ENCODE results near the gene ROBO4.

The ROBO4 gene

DNA sequence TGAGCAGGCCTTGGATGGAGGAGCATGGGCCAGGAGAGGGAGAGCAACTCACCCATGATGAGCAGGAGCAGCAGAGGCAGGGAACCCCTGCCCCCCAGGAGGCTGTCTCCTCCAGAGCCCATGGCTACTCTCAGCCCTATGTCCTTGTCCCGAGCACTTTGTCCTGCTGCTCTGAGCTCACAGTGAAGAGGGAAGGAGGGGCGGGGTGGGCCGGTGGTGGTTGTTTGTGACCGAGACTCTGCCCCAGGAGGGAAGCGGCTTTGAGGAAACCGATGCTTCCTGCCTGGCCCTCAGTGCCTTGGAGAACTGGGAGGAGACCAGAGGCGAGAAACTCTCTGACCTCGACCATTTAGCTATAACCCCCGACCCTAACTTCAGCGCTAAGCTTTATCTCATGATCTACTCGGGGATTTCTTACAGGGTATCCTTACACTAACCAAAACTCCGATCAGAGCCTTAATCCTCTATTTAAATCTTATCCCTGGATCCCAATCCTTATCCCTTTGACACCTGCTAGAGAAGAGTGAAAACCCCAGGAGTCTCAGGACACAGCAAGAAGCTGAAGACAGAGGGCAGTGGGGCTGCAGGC is at the start of gene ROBO4:
Gene ROBO4, minus strand, starts transcription at position 192 of the 589 bp plus-strand sequence. Its CDS starts 70 bp downstream, at position 122.
- Histone ChIP-seq H3K9ac (ENCODE audit: low read length in 5 of 5) (peak within 1 kb of the TSS; percentile 38 to 95 (median 67)), H3K4me3 (ENCODE audit: low read depth in 1 of 5, low read length in 5 of 5) (peak within 1 kb of the TSS; percentile 22 to 85 (median 76)), H3K36me3 (ENCODE audit: control insufficient read depth in 5 of 5, insufficient read depth in 5 of 5, low read length in 5 of 5) (peaks cover 0 to 23% (median 15%) of the 10 kb centered on the region in 5 donors), H3K4me1 (ENCODE audit: control insufficient read depth in 5 of 5, insufficient read depth in 5 of 5, low read length in 5 of 5) (peaks cover 33 to 90% (median 68%) of the 10 kb centered on the region in 5 donors), H3K9me3 (ENCODE audit: control insufficient read depth in 5 of 5, low read length in 5 of 5) (no peaks in the 10 kb centered on the region), H3K27me3 (ENCODE audit: control insufficient read depth in 5 of 5, insufficient read depth in 4 of 5, low read length in 5 of 5) (no peaks in the 10 kb centered on the region), H3K27ac (ENCODE audit: low read depth, low read length) (peak within 1 kb of the TSS; percentile 91)

DNA sequence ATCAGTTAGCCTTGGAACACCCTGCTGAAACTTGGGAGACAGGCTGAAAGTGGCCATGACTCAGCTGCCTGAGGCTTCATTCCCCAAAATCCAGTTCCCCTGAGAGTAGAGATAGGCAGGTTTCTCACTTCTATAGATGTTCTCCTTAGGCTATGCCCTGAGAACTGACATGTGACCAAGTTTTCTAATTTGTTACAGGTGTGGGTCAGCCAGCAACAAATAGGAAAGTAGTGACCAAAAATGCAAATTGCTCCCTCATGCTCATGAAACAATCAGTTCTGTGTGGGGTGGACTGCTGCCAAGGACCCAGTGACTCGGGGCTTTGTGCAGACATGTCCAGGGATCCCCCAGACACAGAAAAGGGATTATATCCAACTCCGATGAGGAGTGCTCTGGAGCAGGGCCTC is 49.1 kb upstream of the ROBO4 start:
- Histone ChIP-seq H3K36me3 (ENCODE audit: control insufficient read depth in 5 of 5, insufficient read depth in 5 of 5, low read length in 5 of 5) (no peaks in the 10 kb centered on the region), H3K4me3 (ENCODE audit: low read depth in 1 of 5, low read length in 5 of 5) (no peak overlapping the region), H3K4me1 (ENCODE audit: control insufficient read depth in 5 of 5, insufficient read depth in 5 of 5, low read length in 5 of 5) (peaks cover 0 to 14% (median 6%) of the 10 kb centered on the region in 5 donors), H3K9ac (ENCODE audit: low read length in 5 of 5) (no peak overlapping the region), H3K9me3 (ENCODE audit: control insufficient read depth in 5 of 5, low read length in 5 of 5) (no peaks in the 10 kb centered on the region), H3K27me3 (ENCODE audit: control insufficient read depth in 5 of 5, insufficient read depth in 4 of 5, low read length in 5 of 5) (no peaks in the 10 kb centered on the region), H3K27ac (ENCODE audit: low read depth, low read length) (no peak overlapping the region)

DNA sequence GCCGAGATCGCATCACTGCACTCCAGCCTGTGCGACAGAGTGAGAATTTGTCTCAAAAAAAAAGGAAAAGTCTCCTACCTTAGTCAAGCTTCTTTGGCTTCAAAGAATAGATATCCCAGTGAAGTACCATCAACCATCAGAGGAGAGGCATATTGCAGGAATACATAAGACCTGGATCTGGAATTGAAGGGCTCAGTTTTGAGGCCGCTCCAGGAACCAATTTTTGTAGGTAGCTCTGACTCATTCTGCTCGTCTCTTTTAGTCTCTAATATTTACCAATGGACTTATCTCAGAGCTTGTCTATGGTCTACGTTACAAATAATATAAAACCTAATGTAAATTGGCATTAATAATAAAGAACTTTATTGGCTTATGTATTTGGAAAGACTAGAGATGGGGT is 48.2 kb upstream of the ROBO4 start:
- Histone ChIP-seq H3K9me3 (ENCODE audit: control insufficient read depth in 5 of 5, low read length in 5 of 5) (no peaks in the 10 kb centered on the region), H3K4me1 (ENCODE audit: control insufficient read depth in 5 of 5, insufficient read depth in 5 of 5, low read length in 5 of 5) (peaks cover 0 to 14% (median 6%) of the 10 kb centered on the region in 5 donors), H3K36me3 (ENCODE audit: control insufficient read depth in 5 of 5, insufficient read depth in 5 of 5, low read length in 5 of 5) (no peaks in the 10 kb centered on the region), H3K4me3 (ENCODE audit: low read depth in 1 of 5, low read length in 5 of 5) (no peak overlapping the region), H3K9ac (ENCODE audit: low read length in 5 of 5) (no peak overlapping the region), H3K27ac (ENCODE audit: low read depth, low read length) (no peak overlapping the region), H3K27me3 (ENCODE audit: control insufficient read depth in 5 of 5, insufficient read depth in 4 of 5, low read length in 5 of 5) (no peaks in the 10 kb centered on the region)

DNA sequence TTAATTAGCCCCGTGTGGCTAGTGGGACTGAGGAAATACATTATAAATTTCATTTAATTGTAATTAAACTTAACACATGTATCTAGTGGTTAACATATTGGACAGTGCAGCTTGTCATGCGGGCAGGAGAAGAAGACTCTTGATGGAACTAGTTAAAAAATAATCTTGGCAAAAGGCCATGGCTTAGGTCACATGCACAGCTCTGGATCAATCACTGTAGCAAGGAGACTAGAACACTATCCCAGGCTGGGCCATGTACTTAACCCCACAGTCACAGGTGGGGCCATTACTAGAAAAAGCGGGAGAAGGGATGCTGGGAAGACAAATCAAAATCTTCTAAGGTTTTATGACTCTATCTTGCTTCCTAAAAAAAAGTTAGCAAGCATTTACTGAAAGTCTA is 46.9 kb upstream of the ROBO4 start:
- Histone ChIP-seq H3K9ac (ENCODE audit: low read length in 5 of 5) (peak overlapping the region in 1 of 5 donors; percentile 51), H3K36me3 (ENCODE audit: control insufficient read depth in 5 of 5, insufficient read depth in 5 of 5, low read length in 5 of 5) (no peaks in the 10 kb centered on the region), H3K27ac (ENCODE audit: low read depth, low read length) (peak overlapping the region; percentile 51), H3K27me3 (ENCODE audit: control insufficient read depth in 5 of 5, insufficient read depth in 4 of 5, low read length in 5 of 5) (no peaks in the 10 kb centered on the region), H3K9me3 (ENCODE audit: control insufficient read depth in 5 of 5, low read length in 5 of 5) (no peaks in the 10 kb centered on the region), H3K4me1 (ENCODE audit: control insufficient read depth in 5 of 5, insufficient read depth in 5 of 5, low read length in 5 of 5) (peaks cover 0 to 15% (median 8%) of the 10 kb centered on the region in 5 donors), H3K4me3 (ENCODE audit: low read depth in 1 of 5, low read length in 5 of 5) (no peak overlapping the region)

DNA sequence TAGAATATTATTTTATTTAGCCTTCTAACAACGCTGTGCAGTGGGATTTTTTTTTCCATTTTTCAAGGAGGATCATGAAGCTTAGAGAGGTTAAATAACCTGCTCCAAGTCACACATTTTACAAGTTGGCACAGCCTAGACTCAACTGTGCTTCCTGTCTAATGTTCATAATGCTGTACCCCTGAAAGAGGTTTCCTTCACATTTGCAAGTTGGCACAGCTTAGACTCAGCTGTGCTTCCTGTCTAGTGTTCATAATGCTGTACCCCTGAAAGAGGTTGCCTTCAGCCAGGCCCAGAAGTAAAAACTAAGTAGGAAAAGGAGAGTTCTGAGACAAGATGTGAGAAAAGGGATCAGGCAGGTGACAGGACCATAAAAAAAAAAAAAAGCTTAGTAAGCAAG is 46.1 kb upstream of the ROBO4 start:
- Histone ChIP-seq H3K36me3 (ENCODE audit: control insufficient read depth in 5 of 5, insufficient read depth in 5 of 5, low read length in 5 of 5) (no peaks in the 10 kb centered on the region), H3K4me1 (ENCODE audit: control insufficient read depth in 5 of 5, insufficient read depth in 5 of 5, low read length in 5 of 5) (peaks cover 0 to 24% (median 15%) of the 10 kb centered on the region in 5 donors), H3K9ac (ENCODE audit: low read length in 5 of 5) (peak overlapping the region in 1 of 5 donors; percentile 26), H3K27ac (ENCODE audit: low read depth, low read length) (peak overlapping the region; percentile 51), H3K9me3 (ENCODE audit: control insufficient read depth in 5 of 5, low read length in 5 of 5) (no peaks in the 10 kb centered on the region), H3K4me3 (ENCODE audit: low read depth in 1 of 5, low read length in 5 of 5) (no peak overlapping the region), H3K27me3 (ENCODE audit: control insufficient read depth in 5 of 5, insufficient read depth in 4 of 5, low read length in 5 of 5) (no peaks in the 10 kb centered on the region)

DNA sequence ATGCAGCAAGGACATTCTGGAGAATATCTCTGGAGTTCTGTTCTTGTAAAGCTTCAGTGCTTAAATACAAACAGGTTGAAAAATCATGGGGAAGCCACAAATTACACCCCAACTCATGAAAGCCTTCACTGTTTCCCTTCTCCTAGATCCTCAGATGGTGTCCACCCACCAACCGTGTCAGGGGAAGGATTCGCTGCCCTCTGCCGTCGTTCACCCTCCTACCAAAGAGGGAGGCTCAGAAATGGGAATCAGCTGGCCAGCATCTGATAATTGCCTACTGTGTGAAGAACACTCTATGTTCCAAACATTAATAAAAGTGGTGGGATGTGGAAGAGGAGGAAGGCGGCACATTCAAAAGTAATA is 45.6 kb upstream of the ROBO4 start:
- H3K4me1 ChIP-seq (ENCODE audit: control insufficient read depth in 5 of 5, insufficient read depth in 5 of 5, low read length in 5 of 5), result peaks cover 0 to 29% (median 15%) of the 10 kb centered on the region in 5 donors
- H3K27me3 ChIP-seq (ENCODE audit: control insufficient read depth in 5 of 5, insufficient read depth in 4 of 5, low read length in 5 of 5), result no peaks in the 10 kb centered on the region
- H3K9ac ChIP-seq (ENCODE audit: low read length in 5 of 5), result no peak overlapping the region
- no peaks in the 10 kb centered on the region for H3K9me3 ChIP-seq (ENCODE audit: control insufficient read depth in 5 of 5, low read length in 5 of 5)
- no peak overlapping the region for H3K27ac ChIP-seq (ENCODE audit: low read depth, low read length)
- no peak overlapping the region for H3K4me3 ChIP-seq (ENCODE audit: low read depth in 1 of 5, low read length in 5 of 5)
- no peaks in the 10 kb centered on the region for H3K36me3 ChIP-seq (ENCODE audit: control insufficient read depth in 5 of 5, insufficient read depth in 5 of 5, low read length in 5 of 5)

DNA sequence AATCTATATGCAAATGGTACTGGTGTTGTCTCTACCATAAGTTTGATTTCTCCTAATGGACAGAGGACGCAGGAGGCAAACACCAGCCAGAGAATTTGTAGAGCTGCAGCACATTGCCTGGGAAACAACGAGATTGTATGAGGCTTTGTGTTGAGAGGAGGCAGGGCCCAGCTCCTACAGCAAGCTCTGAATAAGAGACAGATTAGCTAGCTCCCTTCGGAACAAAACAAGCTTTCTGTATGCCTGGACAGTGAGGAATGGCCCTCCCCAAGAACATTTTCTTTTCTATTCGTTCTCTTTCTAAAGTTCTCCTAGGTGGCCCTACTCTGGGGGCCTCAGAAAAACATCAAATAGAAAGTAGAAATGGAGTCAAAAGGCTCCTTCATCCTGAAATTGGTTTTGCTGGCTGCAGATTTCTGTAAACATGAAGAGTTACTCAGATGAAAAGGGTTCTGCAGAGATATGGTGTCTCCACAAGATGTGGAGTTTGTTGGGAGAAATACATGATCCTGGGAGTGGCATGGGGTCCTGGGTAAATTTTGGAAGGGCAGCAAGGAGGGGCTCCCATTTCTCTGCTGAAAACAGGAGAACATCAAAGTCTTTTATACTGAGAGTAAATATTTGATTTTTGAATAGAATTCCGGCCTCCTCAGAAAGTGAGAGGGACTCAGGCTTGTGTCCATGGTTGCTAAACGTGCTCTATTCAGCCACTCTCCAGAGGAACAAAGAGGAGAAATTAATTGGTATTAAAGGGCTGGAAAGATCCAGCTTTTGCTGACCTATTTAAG is 45.0 kb upstream of the ROBO4 start:
- Histone ChIP-seq H3K27me3 (ENCODE audit: control insufficient read depth in 5 of 5, insufficient read depth in 4 of 5, low read length in 5 of 5) (no peaks in the 10 kb centered on the region), H3K36me3 (ENCODE audit: control insufficient read depth in 5 of 5, insufficient read depth in 5 of 5, low read length in 5 of 5) (no peaks in the 10 kb centered on the region), H3K9me3 (ENCODE audit: control insufficient read depth in 5 of 5, low read length in 5 of 5) (no peaks in the 10 kb centered on the region), H3K9ac (ENCODE audit: low read length in 5 of 5) (no peak overlapping the region), H3K4me3 (ENCODE audit: low read depth in 1 of 5, low read length in 5 of 5) (no peak overlapping the region), H3K27ac (ENCODE audit: low read depth, low read length) (peak overlapping the region; percentile 6), H3K4me1 (ENCODE audit: control insufficient read depth in 5 of 5, insufficient read depth in 5 of 5, low read length in 5 of 5) (peaks cover 0 to 32% (median 20%) of the 10 kb centered on the region in 5 donors)

DNA sequence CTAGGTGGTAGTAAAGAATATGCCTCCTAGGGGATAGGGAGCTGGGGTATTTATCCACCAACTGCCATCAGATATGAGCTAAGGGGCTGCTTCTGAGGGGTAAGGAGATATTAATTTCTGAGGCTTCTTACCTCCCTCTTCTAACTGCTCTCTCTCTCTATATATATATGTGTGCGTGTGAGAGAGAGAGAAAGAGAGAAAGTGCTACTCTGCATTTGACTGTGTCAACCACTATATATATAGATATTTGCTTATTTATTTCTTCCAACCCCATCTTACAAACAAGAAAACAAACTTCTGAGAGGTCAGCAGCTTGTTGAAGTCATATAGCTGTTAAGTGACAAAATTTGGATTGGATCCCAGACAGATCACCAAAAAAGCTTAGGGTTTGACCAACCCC is 44.0 kb upstream of the ROBO4 start:
- H3K9ac ChIP-seq (ENCODE audit: low read length in 5 of 5), result no peak overlapping the region

DNA sequence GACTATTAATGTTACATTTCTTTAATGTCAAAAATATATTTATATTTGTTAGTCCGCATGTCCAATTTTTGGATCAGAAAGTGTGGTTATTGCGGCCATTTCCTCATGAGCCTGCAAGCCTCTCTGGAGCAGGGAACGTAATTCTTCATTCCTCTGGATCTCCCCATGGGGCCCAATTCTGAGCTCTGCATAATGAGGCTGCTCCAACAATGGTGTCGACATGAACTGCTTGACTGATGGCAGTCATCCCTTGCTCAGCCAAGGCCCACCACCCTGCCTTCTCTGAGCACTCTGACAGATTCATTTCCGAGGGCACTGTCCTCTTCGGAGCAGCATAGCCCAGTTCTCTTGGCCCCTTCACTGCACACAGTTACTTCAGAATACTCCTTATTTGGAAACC is 41.3 kb upstream of the ROBO4 start:
- H3K9ac ChIP-seq (ENCODE audit: low read length in 5 of 5), result no peak overlapping the region
- H3K27ac ChIP-seq (ENCODE audit: low read depth, low read length), result peak overlapping the region; percentile 95
- H3K9me3 ChIP-seq (ENCODE audit: control insufficient read depth in 5 of 5, low read length in 5 of 5), result no peaks in the 10 kb centered on the region

More for the DNA sequence above, 44.0 kb upstream of the ROBO4 start:
- peaks cover 0 to 35% (median 20%) of the 10 kb centered on the region in 5 donors for H3K4me1 ChIP-seq (ENCODE audit: control insufficient read depth in 5 of 5, insufficient read depth in 5 of 5, low read length in 5 of 5)
- H3K27me3 ChIP-seq (ENCODE audit: control insufficient read depth in 5 of 5, insufficient read depth in 4 of 5, low read length in 5 of 5), result no peaks in the 10 kb centered on the region
- H3K27ac ChIP-seq (ENCODE audit: low read depth, low read length), result no peak overlapping the region
- no peaks in the 10 kb centered on the region for H3K36me3 ChIP-seq (ENCODE audit: control insufficient read depth in 5 of 5, insufficient read depth in 5 of 5, low read length in 5 of 5)
- no peaks in the 10 kb centered on the region for H3K9me3 ChIP-seq (ENCODE audit: control insufficient read depth in 5 of 5, low read length in 5 of 5)
- no peak overlapping the region for H3K4me3 ChIP-seq (ENCODE audit: low read depth in 1 of 5, low read length in 5 of 5)

DNA sequence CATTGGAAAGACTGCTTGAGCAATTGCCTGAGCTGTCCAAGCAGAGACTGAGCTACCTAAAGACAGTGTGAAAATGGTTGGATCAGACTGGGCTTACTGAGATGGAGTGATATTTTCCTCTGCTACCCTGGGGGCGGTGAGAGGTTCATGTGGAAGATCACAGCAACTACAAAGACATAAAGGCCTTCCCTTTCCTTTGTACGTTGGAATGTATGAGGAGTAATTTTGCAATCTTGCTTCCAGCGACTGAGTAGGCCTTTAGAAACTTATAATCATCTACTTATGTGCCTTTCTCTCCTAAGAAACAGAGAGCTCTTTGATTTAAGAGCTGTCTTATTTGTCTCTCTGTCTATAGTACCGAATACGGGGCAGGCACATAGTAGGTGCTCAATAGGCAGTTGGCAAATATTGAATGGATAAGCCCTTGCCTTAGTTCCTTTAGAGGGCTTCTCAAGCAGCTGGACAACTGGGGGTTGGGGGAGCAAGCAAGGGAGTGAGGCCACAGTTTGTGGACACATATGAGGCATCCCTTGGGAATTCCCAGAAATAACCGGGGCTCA is 40.6 kb upstream of the ROBO4 start:
- Histone ChIP-seq H3K27ac (ENCODE audit: low read depth, low read length) (peak overlapping the region; percentile 95), H3K9ac (ENCODE audit: low read length in 5 of 5) (no peak overlapping the region)

More for the DNA sequence above, 41.3 kb upstream of the ROBO4 start:
- Histone ChIP-seq H3K27me3 (ENCODE audit: control insufficient read depth in 5 of 5, insufficient read depth in 4 of 5, low read length in 5 of 5) (no peaks in the 10 kb centered on the region), H3K4me1 (ENCODE audit: control insufficient read depth in 5 of 5, insufficient read depth in 5 of 5, low read length in 5 of 5) (peaks cover 0 to 49% (median 33%) of the 10 kb centered on the region in 5 donors), H3K4me3 (ENCODE audit: low read depth in 1 of 5, low read length in 5 of 5) (no peak overlapping the region), H3K36me3 (ENCODE audit: control insufficient read depth in 5 of 5, insufficient read depth in 5 of 5, low read length in 5 of 5) (no peaks in the 10 kb centered on the region)

More for the DNA sequence above, 40.6 kb upstream of the ROBO4 start:
- H3K36me3 ChIP-seq (ENCODE audit: control insufficient read depth in 5 of 5, insufficient read depth in 5 of 5, low read length in 5 of 5), result no peaks in the 10 kb centered on the region
- H3K4me1 ChIP-seq (ENCODE audit: control insufficient read depth in 5 of 5, insufficient read depth in 5 of 5, low read length in 5 of 5), result peaks cover 0 to 45% (median 30%) of the 10 kb centered on the region in 5 donors
- no peaks in the 10 kb centered on the region for H3K27me3 ChIP-seq (ENCODE audit: control insufficient read depth in 5 of 5, insufficient read depth in 4 of 5, low read length in 5 of 5)
- H3K9me3 ChIP-seq (ENCODE audit: control insufficient read depth in 5 of 5, low read length in 5 of 5), result no peaks in the 10 kb centered on the region
- H3K4me3 ChIP-seq (ENCODE audit: low read depth in 1 of 5, low read length in 5 of 5), result no peak overlapping the region

Data from subcutaneous abdominal adipose tissue (tissue), 5 donors.